HG03520 (cell line): Measurements from ENCODE around the gene CDK14.
"Not testable (repeated sequence)": the region's sequence is repeated elsewhere in the genome, so short reads cannot be mapped to it uniquely, and the experiment has no call there.

Experiments
- ATAC-seq: cut with Tn5 transposase; IDR thresholded peaks from one replicate; pipeline ENCODE4 v1.9.1; 2021; ENCODE audit warnings: mild to moderate bottlenecking, moderate library complexity; ENCODE audit not compliant: unreplicated experiment

CDK14 gene

DNA sequence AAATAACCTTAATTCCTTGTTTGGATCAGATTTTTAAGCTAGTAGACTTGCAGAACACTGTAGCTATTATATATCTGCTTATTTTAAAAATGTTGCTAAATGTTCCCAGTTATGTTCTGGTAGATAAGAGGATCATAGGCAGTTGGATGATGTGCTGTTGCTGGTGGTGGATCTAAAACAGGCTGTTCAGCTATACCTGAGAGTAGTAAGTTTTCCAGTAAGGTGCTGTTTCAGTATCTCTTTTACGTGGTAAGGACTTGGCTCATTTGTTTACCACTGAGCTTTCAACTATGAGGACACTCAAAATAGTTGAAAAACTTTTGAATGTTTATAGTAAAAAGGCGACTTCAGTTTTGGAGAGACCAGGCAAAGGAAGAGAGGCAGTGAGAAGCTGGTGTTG lies 180.9 kb downstream of the CDK14 start:
- ATAC-seq = peak; percentile 89

DNA sequence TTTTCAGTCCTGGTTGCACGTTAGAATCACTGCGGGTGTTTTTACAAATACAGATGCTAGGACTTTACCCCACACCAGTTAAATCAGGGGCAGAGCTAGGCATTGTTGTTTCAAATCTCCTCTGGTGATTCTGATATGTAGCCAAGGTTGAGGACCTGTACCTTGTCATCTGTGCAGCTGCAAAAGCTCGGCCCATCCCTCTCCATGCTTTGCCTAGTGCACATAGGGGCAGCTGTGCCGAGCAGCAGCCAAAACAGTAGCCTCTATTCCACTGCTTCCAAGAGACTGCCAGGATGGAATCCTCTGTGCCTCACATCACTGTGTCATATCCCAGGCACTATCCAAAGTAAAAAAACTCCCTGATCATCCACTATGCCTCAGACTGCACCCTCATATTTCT lies 181.3 kb downstream of the CDK14 start:
- ATAC-seq = peak; percentile 44

GRCh38 chr7:90777886-90778285 lies 181.8 kb downstream of the CDK14 start:
- no peak for ATAC-seq

GRCh38 chr7:90788052-90788451 lies 191.9 kb downstream of the CDK14 start:
- no peak for ATAC-seq

GRCh38 chr7:90789736-90790306 lies 193.7 kb downstream of the CDK14 start:
- ATAC-seq = no peak

DNA sequence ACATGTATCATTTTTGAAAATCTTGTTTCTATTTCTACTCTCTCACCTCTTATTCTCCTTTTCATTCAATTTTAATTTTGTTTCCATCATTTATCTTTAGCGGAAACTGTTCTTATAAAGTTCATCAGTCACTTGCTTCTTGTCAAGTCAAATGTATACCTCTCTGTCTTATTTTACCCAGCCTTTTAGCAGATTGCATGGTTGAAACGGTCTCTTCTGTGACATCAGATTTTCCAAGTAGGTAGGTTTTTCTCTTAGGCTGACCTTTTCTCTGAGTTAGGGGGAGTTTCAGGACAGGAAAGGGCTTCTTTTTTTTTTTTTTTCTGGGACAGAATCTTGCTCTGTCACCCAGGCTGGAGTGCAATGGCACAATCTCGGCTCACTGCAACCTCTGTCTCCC lies 195.5 kb downstream of the CDK14 start:
- no peak for ATAC-seq

DNA sequence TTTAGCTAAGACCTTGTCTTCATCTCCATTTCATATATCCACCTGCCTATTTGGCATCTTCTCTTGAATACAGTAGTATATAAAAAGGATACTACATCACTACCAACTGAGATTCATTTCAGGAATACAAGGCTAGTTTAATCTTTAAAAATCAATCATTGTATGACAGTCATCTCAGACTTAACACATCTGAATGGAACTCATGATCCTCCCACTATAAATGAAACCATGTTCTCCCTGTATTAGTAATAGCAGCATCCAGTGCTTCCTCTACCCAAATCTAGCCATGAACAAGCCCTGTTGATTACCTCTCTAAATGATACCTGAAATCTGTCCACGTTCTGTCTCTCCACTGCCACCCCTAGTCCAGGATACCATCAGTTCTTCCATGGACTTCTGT lies 196.2 kb downstream of the CDK14 start:
- no peak for ATAC-seq

GRCh38 chr7:90794234-90794633 lies 198.1 kb downstream of the CDK14 start:
- ATAC-seq = not testable (repeated sequence)

GRCh38 chr7:90797596-90797995 lies 201.5 kb downstream of the CDK14 start:
- ATAC-seq = no peak

DNA sequence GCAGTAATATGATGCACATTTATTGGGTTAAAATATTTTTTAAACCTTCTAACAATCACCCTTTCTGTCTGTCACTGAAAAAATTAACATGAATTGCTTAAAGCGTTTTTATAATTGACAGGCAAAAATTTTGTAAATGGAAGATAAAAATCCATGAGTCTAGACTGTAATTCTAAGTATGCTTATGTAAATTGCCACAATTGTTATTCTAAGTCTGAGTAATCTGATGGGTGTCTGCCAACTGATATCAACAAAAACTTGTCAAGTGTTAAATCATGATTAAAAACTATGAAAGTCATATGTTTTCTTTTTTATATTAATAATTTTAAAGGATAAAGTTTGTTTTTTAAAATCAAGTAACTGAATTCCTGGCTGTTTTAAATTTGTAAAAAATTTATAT lies 208.2 kb downstream of the CDK14 start:
- no peak for ATAC-seq

- ATAC-seq = not testable (repeated sequence)
Observed at GRCh38 chr7:90815552-90815951, 219.4 kb downstream of the CDK14 start.

- ATAC-seq = peak; percentile 100
Observed at GRCh38 chr7:90816511-90817142, 220.5 kb downstream of the CDK14 start.

DNA sequence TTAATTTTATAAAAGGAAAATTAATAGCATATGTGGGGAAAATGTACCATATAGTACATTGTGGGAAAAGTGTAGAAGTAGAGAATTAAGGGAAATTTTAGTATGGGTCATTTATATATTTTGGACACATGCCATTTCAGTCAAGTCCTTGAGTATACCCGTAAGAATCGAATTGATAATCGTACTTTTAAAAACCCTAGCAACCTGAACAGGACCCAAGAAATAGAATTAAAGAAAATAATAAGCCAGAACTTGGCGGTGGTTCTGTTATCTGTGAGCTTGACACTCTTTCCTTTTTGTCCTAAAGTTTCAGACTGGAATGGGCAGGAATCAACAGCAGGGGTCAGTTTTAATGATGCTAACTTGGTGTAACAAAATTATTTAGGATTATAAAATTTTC lies 221.0 kb downstream of the CDK14 start:
- no peak for ATAC-seq

GRCh38 chr7:90817846-90818245 lies 221.7 kb downstream of the CDK14 start:
- ATAC-seq = no peak

GRCh38 chr7:90818341-90818740 lies 222.2 kb downstream of the CDK14 start:
- no peak for ATAC-seq

- no peak for ATAC-seq
Observed at GRCh38 chr7:90821961-90822620, 226.0 kb downstream of the CDK14 start.

DNA sequence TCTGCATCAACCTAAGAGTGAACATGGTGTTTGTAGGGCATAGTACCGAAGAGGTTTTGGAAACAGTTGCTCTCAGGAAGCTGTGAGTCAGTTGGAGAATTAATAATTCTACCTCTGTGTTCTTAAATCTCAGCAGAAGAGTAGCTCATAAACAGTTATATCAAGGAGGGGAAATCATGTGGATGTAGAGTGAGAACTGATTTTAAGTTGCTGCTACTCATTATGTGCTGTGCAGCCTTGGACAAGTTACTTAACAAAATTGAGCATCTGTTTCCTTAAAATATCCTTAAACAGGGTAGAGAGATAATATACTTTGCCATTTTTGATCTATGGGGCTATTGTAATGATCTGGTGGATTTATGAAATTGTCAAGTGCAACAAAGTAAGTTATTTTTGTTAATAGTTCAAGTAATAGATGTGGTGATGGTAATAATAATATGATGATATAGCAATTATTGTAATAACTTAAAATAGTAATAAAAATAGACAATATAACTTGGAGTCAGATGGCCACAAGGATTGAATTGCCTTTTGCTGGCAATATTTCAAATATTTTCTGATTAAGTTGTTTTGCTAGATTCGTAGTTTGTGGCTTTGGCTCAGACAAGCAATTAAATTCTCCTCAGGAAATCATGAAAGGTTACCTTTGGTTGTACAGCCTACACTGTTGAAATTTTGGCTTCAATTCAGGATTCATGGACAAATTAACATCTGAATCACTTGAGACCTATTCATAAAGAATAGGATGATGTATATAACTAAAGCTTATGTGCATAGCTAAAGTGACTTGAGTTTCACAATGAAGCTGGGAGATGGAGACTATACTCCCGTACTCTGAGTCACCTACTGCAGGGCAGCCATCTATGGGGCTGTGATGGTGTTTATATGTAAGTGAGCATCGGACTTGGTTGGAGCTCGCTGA lies 228.5 kb downstream of the CDK14 start:
- ATAC-seq = no peak

DNA sequence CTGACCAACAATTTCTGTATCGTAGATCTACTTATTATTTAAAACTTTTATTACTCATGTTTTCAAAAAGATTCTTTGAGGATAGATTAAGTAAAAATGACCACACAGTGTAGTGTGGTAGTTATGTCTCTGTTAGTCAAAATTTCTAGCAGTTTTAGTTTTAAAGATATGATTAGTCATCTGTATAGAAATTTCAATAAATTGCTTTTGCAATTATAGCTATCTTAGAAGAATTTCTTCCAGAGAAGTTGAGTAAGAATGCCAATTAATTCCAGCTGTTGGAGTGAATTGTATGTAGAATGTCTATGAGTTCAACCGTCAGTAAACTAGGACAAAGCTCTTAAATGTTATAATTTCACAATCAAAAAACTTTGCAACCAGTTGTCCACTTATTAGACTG lies 229.7 kb downstream of the CDK14 start:
- ATAC-seq = no peak

- ATAC-seq = no peak
Observed at GRCh38 chr7:90828601-90829000, 232.5 kb downstream of the CDK14 start.

DNA sequence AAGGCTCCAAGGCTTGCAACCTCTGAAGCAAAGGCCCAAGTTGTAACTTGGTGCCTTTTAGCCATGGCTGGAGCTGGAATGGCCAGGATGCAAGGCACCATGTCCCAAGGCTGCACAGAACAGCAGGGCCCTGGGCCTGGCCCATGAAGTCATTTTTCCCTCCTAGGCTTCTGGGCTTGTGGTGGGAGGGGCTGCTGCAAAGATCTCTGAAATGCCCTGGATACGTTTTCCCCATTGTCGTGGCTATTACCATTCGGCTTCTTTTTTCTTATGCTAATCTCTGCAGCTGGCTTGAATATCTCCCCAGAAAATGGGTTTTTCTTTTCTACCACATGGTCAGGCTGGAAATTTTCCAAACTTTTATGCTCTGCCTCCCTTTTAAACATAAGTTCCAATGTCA lies 234.2 kb downstream of the CDK14 start:
- ATAC-seq = no peak

GRCh38 chr7:90832726-90833125 lies 236.6 kb downstream of the CDK14 start:
- ATAC-seq = no peak
